Liver (tissue), 9 donors: ENCODE results near the gene KLF6. TPM values are rescaled to one million over a fixed set of nuclear protein-coding genes. Genes with fewer than 3 reads are reported as not detected.

Experiments used
- DNase-seq: peaks from one replicate; pipeline ENCODE4 v3.0.0-alpha.2; 2017; ENCODE audit warnings: low spot score
- H3K27ac ChIP-seq, 2 donors: one replicate each; pipeline ENCODE4 v1.7.0; 2013; ENCODE audit warnings: inconsistent platforms in 2 of 2, low read length in 2 of 2, control low read depth in 1 of 2, low read depth in 1 of 2, mild to moderate bottlenecking in 1 of 2
- H3K27me3 ChIP-seq, 4 donors: one replicate each; pipeline versions ENCODE4 v1.6.1 to v1.7.0; 2013; ENCODE audit warnings: low read length in 3 of 4, inconsistent platforms in 1 of 4, mild to moderate bottlenecking in 1 of 4, moderate library complexity in 1 of 4; ENCODE audit not compliant: control insufficient read depth in 4 of 4, insufficient read depth in 4 of 4
- H3K36me3 ChIP-seq, 4 donors: one replicate each; pipeline versions ENCODE4 v1.6.1 to v1.7.0; 2013; ENCODE audit warnings: low read length in 3 of 4, mild to moderate bottlenecking in 3 of 4, low read depth in 1 of 4, moderate library complexity in 1 of 4; ENCODE audit not compliant: control insufficient read depth in 4 of 4, insufficient read depth in 3 of 4
- H3K4me1 ChIP-seq, 4 donors: one replicate each; pipeline versions ENCODE4 v1.6.1 to v1.7.0; 2013; ENCODE audit warnings: low read length in 3 of 4, mild to moderate bottlenecking in 3 of 4, moderate library complexity in 1 of 4; ENCODE audit not compliant: control insufficient read depth in 4 of 4, insufficient read depth in 4 of 4
- H3K4me3 ChIP-seq, 3 donors: one replicate each; pipeline versions ENCODE4 v1.6.1 to v1.7.0; 2013; ENCODE audit warnings: low read length in 3 of 3, control low read depth in 1 of 3, low read depth in 1 of 3, mild to moderate bottlenecking in 1 of 3
- H3K9ac ChIP-seq, 2 donors: one replicate each; pipeline ENCODE4 v1.7.0; 2013; ENCODE audit warnings: low read length in 2 of 2, mild to moderate bottlenecking in 2 of 2, moderate library complexity in 2 of 2, control low read depth in 1 of 2, low read depth in 1 of 2
- H3K9me3 ChIP-seq, 4 donors: one replicate each; pipeline versions ENCODE4 v1.6.1 to v1.7.0; 2013; ENCODE audit warnings: low read length in 3 of 4; ENCODE audit not compliant: control insufficient read depth in 4 of 4
- ATF3 ChIP-seq: IDR thresholded peaks from 2 replicates; pipeline ENCODE4 v1.6.1; 2016; ENCODE audit warnings: antibody characterized with exemption
- EGR1 ChIP-seq, 2 donors: IDR thresholded peaks; 2 replicates each; pipeline ENCODE4 v1.6.1; 2016 to 2018; ENCODE audit warnings: antibody characterized with exemption in 2 of 2, low read depth in 2 of 2
- FOXA1 ChIP-seq: IDR thresholded peaks from 2 replicates; pipeline ENCODE4 v1.6.1; 2016; ENCODE audit warnings: antibody characterized with exemption
- FOXA2 ChIP-seq: IDR thresholded peaks from 2 replicates; pipeline ENCODE4 v1.6.1; 2016; ENCODE audit warnings: antibody characterized with exemption
- GABPA ChIP-seq, 2 donors: IDR thresholded peaks in 1 of 2; conservative IDR thresholded peaks in 1 of 2; 2 replicates each; pipeline ENCODE4 v1.6.1; 2016; ENCODE audit warnings: antibody characterized with exemption in 2 of 2, mild to moderate bottlenecking in 1 of 2, moderate library complexity in 1 of 2
- HNF4A ChIP-seq, 2 donors: conservative IDR thresholded peaks; 2 replicates each; pipeline ENCODE4 v1.6.1; 2016; ENCODE audit warnings: antibody characterized with exemption in 2 of 2, mild to moderate bottlenecking in 2 of 2
- HNF4G ChIP-seq: IDR thresholded peaks from 2 replicates; pipeline ENCODE4 v1.6.1; 2016; ENCODE audit warnings: antibody characterized with exemption
- JUND ChIP-seq, 2 donors: IDR thresholded peaks; 2 replicates each; pipeline ENCODE4 v1.6.1; 2016; ENCODE audit warnings: antibody characterized with exemption in 2 of 2
- MAX ChIP-seq: IDR thresholded peaks from 2 replicates; pipeline ENCODE4 v1.6.1; 2016; ENCODE audit warnings: antibody characterized with exemption
- NR2F2 ChIP-seq: IDR thresholded peaks from 2 replicates; pipeline ENCODE4 v1.6.1; 2016; ENCODE audit warnings: antibody characterized with exemption
- RAD21 ChIP-seq, 2 donors: IDR thresholded peaks; 2 replicates each; pipeline ENCODE4 v1.6.1; 2016; ENCODE audit warnings: antibody characterized with exemption in 2 of 2, mild to moderate bottlenecking in 2 of 2
- REST ChIP-seq: IDR thresholded peaks from 2 replicates; pipeline ENCODE4 v1.6.1; 2016; ENCODE audit warnings: antibody characterized with exemption, mild to moderate bottlenecking
- RXRA ChIP-seq, 2 donors: IDR thresholded peaks; 2 replicates each; pipeline ENCODE4 v1.6.1; 2017 to 2018; ENCODE audit warnings: antibody characterized with exemption in 2 of 2, mild to moderate bottlenecking in 1 of 2
- SP1 ChIP-seq: IDR thresholded peaks from 2 replicates; pipeline ENCODE4 v1.6.1; 2018; ENCODE audit warnings: antibody characterized with exemption, mild to moderate bottlenecking
- TAF1 ChIP-seq: conservative IDR thresholded peaks from 2 replicates; pipeline ENCODE4 v1.6.1; 2016; ENCODE audit warnings: antibody characterized with exemption, mild to moderate bottlenecking
- YY1 ChIP-seq: IDR thresholded peaks from 2 replicates; pipeline ENCODE4 v1.6.1; 2016; ENCODE audit warnings: antibody characterized with exemption, mild to moderate bottlenecking
- ZBTB33 ChIP-seq: IDR thresholded peaks from 2 replicates; pipeline ENCODE4 v1.6.1; 2016; ENCODE audit warnings: antibody characterized with exemption
- WGBS: extraction: QIAGEN DNeasy Blood & Tissue Kit; methylation state at CpG from one replicate; pipeline ENCODE4 v1.1.7; 2013; 5-methylcytosine and 5-hydroxymethylcytosine counted together
- polyA plus RNA-seq, 2 donors: library from polyadenylated mRNA; stranded (reverse) in 1 of 2; unstranded in 1 of 2; fragments of 200-250 nt in 1 of 2; fragments of >200 nt in 1 of 2; fragmentation: Nextera tagmentation in 1 of 2; extraction: Ambion mirVana in 1 of 2; gene quantifications; one replicate each; pipeline versions ENCODE4 v1.2.1 to v1.2.3, GENCODE V29; 2013 to 2015
- total RNA-seq, 2 donors: library from RNA; depleted of rRNA; stranded (reverse); fragments of >200 nt; gene quantifications; one replicate each; pipeline ENCODE4 v1.2.3, GENCODE V29; 2014
- TF ChIP-seq, protein P1 (sequence below): fragments of 150-350 bp; IDR thresholded peaks from 2 replicates; pipeline ENCODE4 v1.5.1; 2017; ENCODE audit warnings: improper control_type of control experiment, low read depth, low read length; ENCODE audit not compliant: missing input control
- donor health status: healthy.
- donor health status: healthy.
- donor health status: healthy.
- donor health status: healthy.
- donor health status: healthy.

Gene KLF6
- total and polyA plus RNA-seq, 4 donors, result 11.0 to 124 (median 22.2) TPM

- peaks cover 2 to 30% (median 8%) of the 10 kb centered on the region in 4 donors for H3K4me1 ChIP-seq
- H3K36me3 ChIP-seq, result peaks cover 13 to 48% (median 40%) of the 10 kb centered on the region in 4 donors
- peak; percentile 16 for TF ChIP-seq FOXA2
- TF ChIP-seq, protein P1, sequence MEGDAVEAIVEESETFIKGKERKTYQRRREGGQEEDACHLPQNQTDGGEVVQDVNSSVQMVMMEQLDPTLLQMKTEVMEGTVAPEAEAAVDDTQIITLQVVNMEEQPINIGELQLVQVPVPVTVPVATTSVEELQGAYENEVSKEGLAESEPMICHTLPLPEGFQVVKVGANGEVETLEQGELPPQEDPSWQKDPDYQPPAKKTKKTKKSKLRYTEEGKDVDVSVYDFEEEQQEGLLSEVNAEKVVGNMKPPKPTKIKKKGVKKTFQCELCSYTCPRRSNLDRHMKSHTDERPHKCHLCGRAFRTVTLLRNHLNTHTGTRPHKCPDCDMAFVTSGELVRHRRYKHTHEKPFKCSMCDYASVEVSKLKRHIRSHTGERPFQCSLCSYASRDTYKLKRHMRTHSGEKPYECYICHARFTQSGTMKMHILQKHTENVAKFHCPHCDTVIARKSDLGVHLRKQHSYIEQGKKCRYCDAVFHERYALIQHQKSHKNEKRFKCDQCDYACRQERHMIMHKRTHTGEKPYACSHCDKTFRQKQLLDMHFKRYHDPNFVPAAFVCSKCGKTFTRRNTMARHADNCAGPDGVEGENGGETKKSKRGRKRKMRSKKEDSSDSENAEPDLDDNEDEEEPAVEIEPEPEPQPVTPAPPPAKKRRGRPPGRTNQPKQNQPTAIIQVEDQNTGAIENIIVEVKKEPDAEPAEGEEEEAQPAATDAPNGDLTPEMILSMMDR, result peak; percentile 13
- TF ChIP-seq HNF4G, result no peak
- TF ChIP-seq JUND (IDR thresholded peaks at IDR 0.05), result peak; percentile 100
- TF ChIP-seq SP1, result peak; percentile 39
- no peak for TF ChIP-seq NR2F2
- no peak for TF ChIP-seq GABPA (IDR thresholded peaks at IDR 0.05 in 1 of 2, conservative IDR thresholded peaks at IDR 0.05 in 1 of 2)
- peak; percentile 83 for TF ChIP-seq MAX
- peak; percentile 95 for TF ChIP-seq ATF3
- peak; percentile 61 for TF ChIP-seq ZBTB33
- TF ChIP-seq YY1, result peak; percentile 88
- TF ChIP-seq RAD21 (IDR thresholded peaks at IDR 0.05), result peak; percentile 55 to 70
- peak in 1 of 2 donors; percentile 19 for TF ChIP-seq EGR1 (IDR thresholded peaks at IDR 0.05; ENCODE audit: low read depth in 2 of 2)
- no peak for TF ChIP-seq FOXA1
- peak in 1 of 2 donors; percentile 75 for TF ChIP-seq RXRA (IDR thresholded peaks at IDR 0.05)
- peak; percentile 86 for TF ChIP-seq TAF1
- TF ChIP-seq HNF4A (conservative IDR thresholded peaks at IDR 0.05), result peak; percentile 54 to 87
- TF ChIP-seq REST, result peak; percentile 85
- no peaks in the 10 kb centered on the region for H3K27me3 ChIP-seq
- H3K27ac ChIP-seq, result peak overlapping the region; percentile 89 to 100
- 22% methylated on average over 13 of the region's 13 CpGs for WGBS
- peak overlapping the region; percentile 100 for H3K9ac ChIP-seq
- H3K9me3 ChIP-seq, result no peaks in the 10 kb centered on the region
- DNase-seq, result no peak
- peak overlapping the region; percentile 84 to 99 (median 90) for H3K4me3 ChIP-seq
Measured at GRCh38 chr10:3782451-3783315, 2.3 kb downstream of the KLF6 start.
